ENCODE data around the gene RPS16.

The RPS16 gene

DNA sequence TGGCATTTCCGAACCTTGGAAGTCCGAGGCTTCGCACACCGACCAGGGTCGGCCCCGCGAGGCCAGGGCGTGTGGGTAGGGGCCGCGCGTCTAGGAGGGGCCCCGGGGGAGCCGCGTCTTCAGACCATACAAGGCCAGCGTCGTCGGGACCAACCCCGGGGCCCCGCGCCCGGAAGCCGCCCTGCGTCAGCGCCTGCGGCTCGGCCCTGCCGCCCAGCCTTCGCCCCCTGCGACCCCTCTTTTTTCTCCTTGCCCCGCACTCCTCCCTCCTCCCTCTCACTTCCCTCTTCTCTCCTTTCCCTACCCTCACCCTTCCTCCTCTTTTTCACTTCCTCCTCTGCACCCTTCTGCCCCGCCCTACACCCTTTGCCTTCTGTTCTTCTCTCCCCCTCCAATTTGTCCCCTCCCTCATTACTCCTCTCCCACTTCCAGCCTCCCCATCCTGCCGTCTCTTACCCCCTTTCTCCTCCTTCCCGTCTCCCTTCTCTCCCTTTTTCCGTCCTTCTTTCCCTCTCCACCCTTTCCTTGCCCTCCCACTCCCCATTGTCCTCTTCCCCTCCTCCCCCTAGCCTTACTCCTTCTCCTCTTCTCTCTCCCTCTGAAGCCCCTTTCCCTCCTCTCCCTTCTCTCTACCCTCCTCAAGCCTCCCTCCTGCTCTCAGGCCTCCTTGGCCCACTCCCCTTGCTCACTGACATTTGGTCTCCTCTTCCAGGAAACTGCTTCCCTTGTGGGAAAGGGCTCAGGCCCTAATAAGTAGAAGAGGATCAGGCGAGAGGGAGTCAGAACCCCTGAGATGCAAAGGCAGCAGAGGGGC is 25.5 kb downstream of the RPS16 start (continued):
- TF ChIP-seq ZNF830 (tag by site-specific recombination; IDR thresholded peaks at IDR 0.05; ENCODE audit: low read depth) = no peak
- peak; percentile 99 for TF ChIP-seq ZNF335 (tag by site-specific recombination; conservative IDR thresholded peaks at IDR 0.05)
- TF ChIP-seq ZNF184 (tag by site-specific recombination; IDR thresholded peaks at IDR 0.05) = no peak; the same call in 1 of the 2 replicates
- TF ChIP-seq HOXA7 (CRISPR knock-in tag; IDR thresholded peaks at IDR 0.05; ENCODE audit: borderline replicate concordance) = no peak
- TF ChIP-seq ZNF514 (tag by site-specific recombination; IDR thresholded peaks at IDR 0.05) = no peak
- TF ChIP-seq, protein P1, sequence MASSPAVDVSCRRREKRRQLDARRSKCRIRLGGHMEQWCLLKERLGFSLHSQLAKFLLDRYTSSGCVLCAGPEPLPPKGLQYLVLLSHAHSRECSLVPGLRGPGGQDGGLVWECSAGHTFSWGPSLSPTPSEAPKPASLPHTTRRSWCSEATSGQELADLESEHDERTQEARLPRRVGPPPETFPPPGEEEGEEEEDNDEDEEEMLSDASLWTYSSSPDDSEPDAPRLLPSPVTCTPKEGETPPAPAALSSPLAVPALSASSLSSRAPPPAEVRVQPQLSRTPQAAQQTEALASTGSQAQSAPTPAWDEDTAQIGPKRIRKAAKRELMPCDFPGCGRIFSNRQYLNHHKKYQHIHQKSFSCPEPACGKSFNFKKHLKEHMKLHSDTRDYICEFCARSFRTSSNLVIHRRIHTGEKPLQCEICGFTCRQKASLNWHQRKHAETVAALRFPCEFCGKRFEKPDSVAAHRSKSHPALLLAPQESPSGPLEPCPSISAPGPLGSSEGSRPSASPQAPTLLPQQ (tag by site-specific recombination; IDR thresholded peaks at IDR 0.05) = peak; percentile 32; the same call in 1 of the 2 replicates
- TF ChIP-seq, protein P2, sequence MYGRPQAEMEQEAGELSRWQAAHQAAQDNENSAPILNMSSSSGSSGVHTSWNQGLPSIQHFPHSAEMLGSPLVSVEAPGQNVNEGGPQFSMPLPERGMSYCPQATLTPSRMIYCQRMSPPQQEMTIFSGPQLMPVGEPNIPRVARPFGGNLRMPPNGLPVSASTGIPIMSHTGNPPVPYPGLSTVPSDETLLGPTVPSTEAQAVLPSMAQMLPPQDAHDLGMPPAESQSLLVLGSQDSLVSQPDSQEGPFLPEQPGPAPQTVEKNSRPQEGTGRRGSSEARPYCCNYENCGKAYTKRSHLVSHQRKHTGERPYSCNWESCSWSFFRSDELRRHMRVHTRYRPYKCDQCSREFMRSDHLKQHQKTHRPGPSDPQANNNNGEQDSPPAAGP (tag by site-specific recombination; IDR thresholded peaks at IDR 0.05) = peak; percentile 97
- peak; percentile 92 for TF ChIP-seq ZSCAN23 (tag by site-specific recombination; IDR thresholded peaks at IDR 0.05)
- TF ChIP-seq TRIM28 (IDR thresholded peaks at IDR 0.05; ENCODE audit: borderline replicate concordance, low read length) = no peak
- no peak for TF ChIP-seq ZNF112 (tag by site-specific recombination; IDR thresholded peaks at IDR 0.05)
- TF ChIP-seq, protein P3, sequence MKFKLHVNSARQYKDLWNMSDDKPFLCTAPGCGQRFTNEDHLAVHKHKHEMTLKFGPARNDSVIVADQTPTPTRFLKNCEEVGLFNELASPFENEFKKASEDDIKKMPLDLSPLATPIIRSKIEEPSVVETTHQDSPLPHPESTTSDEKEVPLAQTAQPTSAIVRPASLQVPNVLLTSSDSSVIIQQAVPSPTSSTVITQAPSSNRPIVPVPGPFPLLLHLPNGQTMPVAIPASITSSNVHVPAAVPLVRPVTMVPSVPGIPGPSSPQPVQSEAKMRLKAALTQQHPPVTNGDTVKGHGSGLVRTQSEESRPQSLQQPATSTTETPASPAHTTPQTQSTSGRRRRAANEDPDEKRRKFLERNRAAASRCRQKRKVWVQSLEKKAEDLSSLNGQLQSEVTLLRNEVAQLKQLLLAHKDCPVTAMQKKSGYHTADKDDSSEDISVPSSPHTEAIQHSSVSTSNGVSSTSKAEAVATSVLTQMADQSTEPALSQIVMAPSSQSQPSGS (tag by site-specific recombination; IDR thresholded peaks at IDR 0.05; ENCODE audit: low read depth) = no peak
- TF ChIP-seq ZNF416 (tag by site-specific recombination; IDR thresholded peaks at IDR 0.05) = 0 out of 2 replicates have a peak, but pooled peaks have one; percentile 2
- TF ChIP-seq ZNF776 (tag by site-specific recombination; IDR thresholded peaks at IDR 0.05; ENCODE audit: borderline replicate concordance) = no peak
- no peak for TF ChIP-seq YY1 (tag by site-specific recombination; IDR thresholded peaks at IDR 0.05)
- TF ChIP-seq, protein P4, sequence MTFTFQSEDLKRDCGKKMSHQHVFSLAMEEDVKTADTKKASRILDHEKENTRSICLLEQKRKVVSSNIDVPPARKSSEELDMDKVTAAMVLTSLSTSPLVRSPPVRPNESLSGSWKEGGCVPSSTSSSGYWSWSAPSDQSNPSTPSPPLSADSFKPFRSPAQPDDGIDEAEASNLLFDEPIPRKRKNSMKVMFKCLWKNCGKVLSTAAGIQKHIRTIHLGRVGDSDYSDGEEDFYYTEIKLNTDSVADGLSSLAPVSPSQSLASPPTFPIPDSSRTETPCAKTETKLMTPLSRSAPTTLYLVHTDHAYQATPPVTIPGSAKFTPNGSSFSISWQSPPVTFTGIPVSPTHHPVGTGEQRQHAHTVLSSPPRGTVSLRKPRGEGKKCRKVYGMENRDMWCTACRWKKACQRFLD (tag by site-specific recombination; IDR thresholded peaks at IDR 0.05) = no peak
- TF ChIP-seq, protein P5, sequence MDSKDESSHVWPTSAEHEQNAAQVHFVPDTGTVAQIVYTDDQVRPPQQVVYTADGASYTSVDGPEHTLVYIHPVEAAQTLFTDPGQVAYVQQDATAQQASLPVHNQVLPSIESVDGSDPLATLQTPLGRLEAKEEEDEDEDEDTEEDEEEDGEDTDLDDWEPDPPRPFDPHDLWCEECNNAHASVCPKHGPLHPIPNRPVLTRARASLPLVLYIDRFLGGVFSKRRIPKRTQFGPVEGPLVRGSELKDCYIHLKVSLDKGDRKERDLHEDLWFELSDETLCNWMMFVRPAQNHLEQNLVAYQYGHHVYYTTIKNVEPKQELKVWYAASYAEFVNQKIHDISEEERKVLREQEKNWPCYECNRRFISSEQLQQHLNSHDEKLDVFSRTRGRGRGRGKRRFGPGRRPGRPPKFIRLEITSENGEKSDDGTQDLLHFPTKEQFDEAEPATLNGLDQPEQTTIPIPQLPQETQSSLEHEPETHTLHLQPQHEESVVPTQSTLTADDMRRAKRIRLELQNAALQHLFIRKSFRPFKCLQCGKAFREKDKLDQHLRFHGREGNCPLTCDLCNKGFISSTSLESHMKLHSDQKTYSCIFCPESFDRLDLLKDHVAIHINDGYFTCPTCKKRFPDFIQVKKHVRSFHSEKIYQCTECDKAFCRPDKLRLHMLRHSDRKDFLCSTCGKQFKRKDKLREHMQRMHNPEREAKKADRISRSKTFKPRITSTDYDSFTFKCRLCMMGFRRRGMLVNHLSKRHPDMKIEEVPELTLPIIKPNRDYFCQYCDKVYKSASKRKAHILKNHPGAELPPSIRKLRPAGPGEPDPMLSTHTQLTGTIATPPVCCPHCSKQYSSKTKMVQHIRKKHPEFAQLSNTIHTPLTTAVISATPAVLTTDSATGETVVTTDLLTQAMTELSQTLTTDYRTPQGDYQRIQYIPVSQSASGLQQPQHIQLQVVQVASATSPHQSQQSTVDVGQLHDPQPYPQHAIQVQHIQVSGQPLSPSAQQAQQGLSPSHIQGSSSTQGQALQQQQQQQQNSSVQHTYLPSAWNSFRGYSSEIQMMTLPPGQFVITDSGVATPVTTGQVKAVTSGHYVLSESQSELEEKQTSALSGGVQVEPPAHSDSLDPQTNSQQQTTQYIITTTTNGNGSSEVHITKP (tag by site-specific recombination; IDR thresholded peaks at IDR 0.05) = peak; percentile 88
- TF ChIP-seq ZNF600 (tag by site-specific recombination; IDR thresholded peaks at IDR 0.05) = peak; percentile 79; the same call in 1 of the 2 replicates
- TF ChIP-seq, protein P6, sequence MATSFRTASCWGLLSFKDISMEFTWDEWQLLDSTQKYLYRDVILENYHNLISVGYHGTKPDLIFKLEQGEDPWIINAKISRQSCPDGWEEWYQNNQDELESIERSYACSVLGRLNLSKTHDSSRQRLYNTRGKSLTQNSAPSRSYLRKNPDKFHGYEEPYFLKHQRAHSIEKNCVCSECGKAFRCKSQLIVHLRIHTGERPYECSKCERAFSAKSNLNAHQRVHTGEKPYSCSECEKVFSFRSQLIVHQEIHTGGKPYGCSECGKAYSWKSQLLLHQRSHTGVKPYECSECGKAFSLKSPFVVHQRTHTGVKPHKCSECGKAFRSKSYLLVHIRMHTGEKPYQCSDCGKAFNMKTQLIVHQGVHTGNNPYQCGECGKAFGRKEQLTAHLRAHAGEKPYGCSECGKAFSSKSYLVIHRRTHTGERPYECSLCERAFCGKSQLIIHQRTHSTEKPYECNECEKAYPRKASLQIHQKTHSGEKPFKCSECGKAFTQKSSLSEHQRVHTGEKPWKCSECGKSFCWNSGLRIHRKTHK (tag by site-specific recombination; IDR thresholded peaks at IDR 0.05) = no peak
- TF ChIP-seq ZBTB1 (tag by site-specific recombination; IDR thresholded peaks at IDR 0.05) = 0 out of 2 replicates have a peak, but pooled peaks have one; percentile 30
- peak; percentile 100 for TF ChIP-seq PRDM1 (tag by site-specific recombination; IDR thresholded peaks at IDR 0.05)
- TF ChIP-seq GLIS1 (tag by site-specific recombination; IDR thresholded peaks at IDR 0.05) = peak; percentile 44; the same call in 1 of the 2 replicates
- peak; percentile 78; the same call in 1 of the 2 replicates for TF ChIP-seq ZSCAN16 (tag by site-specific recombination; IDR thresholded peaks at IDR 0.05)
- no peak for TF ChIP-seq HOXD13 (CRISPR knock-in tag; IDR thresholded peaks at IDR 0.05; ENCODE audit: borderline replicate concordance)
- peak; percentile 99 for TF ChIP-seq EGR2 (tag by site-specific recombination; IDR thresholded peaks at IDR 0.05; ENCODE audit: low read depth)
- no peak for TF ChIP-seq OVOL3 (tag by site-specific recombination; IDR thresholded peaks at IDR 0.05)
- TF ChIP-seq RBAK (tag by site-specific recombination; IDR thresholded peaks at IDR 0.05) = peak; percentile 73; the same call in 1 of the 2 replicates
- TF ChIP-seq ZNF157 (tag by site-specific recombination; IDR thresholded peaks at IDR 0.05) = peak; percentile 64; the same call in 1 of the 2 replicates
